HepG2 (cell line): Measurements from ENCODE around the gene SYT17. TPM values are rescaled to one million over a fixed set of nuclear protein-coding genes. Genes with fewer than 3 reads are reported as not detected.

Experiments used
- ATAC-seq: fragments of 200-7000 bp; cut with Tn5 transposase; 3 replicates; pipeline ENCODE4 v1.9.1; 2020; ENCODE audit warnings: mild to moderate bottlenecking, moderate library complexity
- BruUV-seq: library from RNA; stranded (reverse); fragments of 400-500 nt; replicated peaks from 2 replicates; lab custom pipeline; 2021; lab: Mats Ljungman, UMichigan
- CTCF ChIA-PET: fragments of 300-600 bp; formaldehyde crosslinking; extraction: SDS; loops from one replicate; lab custom pipeline; 2021; ENCODE audit warnings: low total read pairs, inconsistent platforms, low intra/inter-chr PET ratio; lab: Yijun Ruan, JAX
- POLR2A ChIA-PET: fragments of 350-600 bp; sonication (Branson Sonifier 250); formaldehyde crosslinking; loops from one replicate; lab custom pipeline; 2020; ENCODE audit warnings: antibody characterized with exemption, inconsistent platforms; lab: Yijun Ruan, JAX
- DNase-seq: peaks from one replicate; pipeline ENCODE4 v3.0.0-alpha.2; 2015; ENCODE audit warnings: low spot score
- FAIRE-seq: peaks from 3 replicates; lab custom pipeline; 2011; peaks lifted over from hg19 to GRCh38; lab: Jason Lieb, UNC
- H2AFZ ChIP-seq: one replicate; pipeline ENCODE4 v1.6.1; 2011; ENCODE audit warnings: low read length, inconsistent platforms
- H3K27ac ChIP-seq: fragments of 300-600 bp; 3 replicates; pipeline ENCODE4 v1.8.0; 2011; ENCODE audit warnings: mixed run types, mild to moderate bottlenecking, mixed read lengths, low read length, inconsistent platforms; ENCODE audit not compliant: insufficient read depth; ENCODE audit errors: extremely low read length
- H3K27me3 ChIP-seq, 2 experiments: fragments of 200-600 bp in 1 of 2; 2 replicates in 1 of 2; 3 replicates in 1 of 2; pipeline versions ENCODE4 v1.6.0 to v1.8.0; 2011; ENCODE audit warnings: low read length in 2 of 2, mild to moderate bottlenecking in 2 of 2, moderate library complexity in 2 of 2, inconsistent platforms in 1 of 2; ENCODE audit not compliant: insufficient read depth in 2 of 2, control insufficient read depth in 1 of 2
- H3K36me3 ChIP-seq, 2 experiments: fragments of 200-600 bp in 1 of 2; replicated peaks in 1 of 2; 2 replicates in 1 of 2; 3 replicates in 1 of 2; pipeline versions ENCODE4 v1.5.1 to v1.8.0; 2011; ENCODE audit warnings: low read length in 2 of 2, inconsistent platforms in 1 of 2; ENCODE audit not compliant: insufficient read depth in 2 of 2, control insufficient read depth in 1 of 2
- H3K4me1 ChIP-seq: 2 replicates; pipeline ENCODE4 v1.5.1; 2012; ENCODE audit warnings: low read length, inconsistent platforms; ENCODE audit not compliant: insufficient read depth
- H3K4me2 ChIP-seq: 2 replicates; pipeline ENCODE4 v1.6.0; 2011; ENCODE audit warnings: low read depth, low read length, inconsistent platforms
- H3K4me3 ChIP-seq, 3 experiments: fragments of 200-600 bp in 1 of 3; sonication (generic), shearing (Covaris generic) in 1 of 3; replicated peaks in 1 of 3; 2 replicates each; pipeline ENCODE4 v1.5.1; 2011 to 2016; ENCODE audit warnings: low read length in 3 of 3, inconsistent platforms in 2 of 3, low read depth in 2 of 3, mild to moderate bottlenecking in 2 of 3, control low read depth in 1 of 3, mixed read lengths in 1 of 3; ENCODE audit not compliant: insufficient read depth in 1 of 3
- H3K79me2 ChIP-seq: one replicate; pipeline ENCODE4 v1.6.1; 2011; ENCODE audit warnings: low read length, inconsistent platforms; ENCODE audit not compliant: insufficient read depth
- H3K9ac ChIP-seq: 2 replicates; pipeline ENCODE4 v1.6.0; 2011; ENCODE audit warnings: mild to moderate bottlenecking, low read depth, low read length, inconsistent platforms; ENCODE audit not compliant: insufficient read depth
- H3K9me3 ChIP-seq: 2 replicates; pipeline ENCODE4 v1.5.1; 2012; ENCODE audit warnings: mild to moderate bottlenecking, low read length
- H4K20me1 ChIP-seq: 2 replicates; pipeline ENCODE4 v1.6.0; 2011; ENCODE audit warnings: inconsistent platforms, mild to moderate bottlenecking, low read length, moderate library complexity; ENCODE audit not compliant: insufficient read depth
- FOSL1 ChIP-seq: sonication (generic); formaldehyde crosslinking; IDR thresholded peaks from 2 replicates; pipeline ENCODE4 v1.9.0; 2021; ENCODE audit warnings: missing genetic modification reagents, borderline replicate concordance
- GFI1 ChIP-seq: sonication (generic); formaldehyde crosslinking; IDR thresholded peaks from 2 replicates; pipeline ENCODE4 v1.5.0; 2020; ENCODE audit warnings: missing genetic modification reagents, mild to moderate bottlenecking, borderline replicate concordance
- HMGA1 ChIP-seq: sonication (generic); formaldehyde crosslinking; conservative IDR thresholded peaks from 2 replicates; pipeline ENCODE4 v1.4.0; 2020; ENCODE audit warnings: missing genetic modification reagents
- MATR3 ChIP-seq: sonication (generic); formaldehyde crosslinking; IDR thresholded peaks from 2 replicates; pipeline ENCODE4 v1.4.0; 2020; ENCODE audit warnings: missing genetic modification reagents
- MNT ChIP-seq: fragments of 450-650 bp; IDR thresholded peaks from 2 replicates; pipeline ENCODE4 v1.6.1; 2016
- MYC ChIP-seq: sonication (generic); formaldehyde crosslinking; IDR thresholded peaks from 2 replicates; pipeline ENCODE4 v1.9.0; 2021; ENCODE audit warnings: missing genetic modification reagents, borderline replicate concordance
- NR0B2 ChIP-seq: sonication (generic); formaldehyde crosslinking; IDR thresholded peaks from 2 replicates; pipeline ENCODE4 v1.4.0; 2020; ENCODE audit warnings: mild to moderate bottlenecking, missing genetic modification reagents
- WIZ ChIP-seq: sonication (generic); formaldehyde crosslinking; IDR thresholded peaks from 2 replicates; pipeline ENCODE4 v1.5.1; 2020; ENCODE audit warnings: mild to moderate bottlenecking, missing genetic modification reagents
- ZNF30 ChIP-seq: sonication (generic); formaldehyde crosslinking; IDR thresholded peaks from 2 replicates; pipeline ENCODE4 v1.5.0; 2020; ENCODE audit warnings: mild to moderate bottlenecking, missing genetic modification reagents
- ZNF547 ChIP-seq: sonication (generic); formaldehyde crosslinking; IDR thresholded peaks from 2 replicates; pipeline ENCODE4 v1.5.1; 2020; ENCODE audit warnings: mild to moderate bottlenecking, missing genetic modification reagents
- ZNF768 ChIP-seq: sonication (generic); formaldehyde crosslinking; IDR thresholded peaks from 2 replicates; pipeline ENCODE4 v1.4.0; 2020; ENCODE audit warnings: missing genetic modification reagents
- ZNF850 ChIP-seq: sonication (generic); formaldehyde crosslinking; conservative IDR thresholded peaks from 2 replicates; pipeline ENCODE4 v1.9.0; 2021; ENCODE audit warnings: mild to moderate bottlenecking, missing genetic modification reagents
- ZSCAN25 ChIP-seq: sonication (generic); formaldehyde crosslinking; IDR thresholded peaks from 2 replicates; pipeline ENCODE4 v1.8.0; 2022; ENCODE audit warnings: mild to moderate bottlenecking, missing genetic modification reagents
- WGBS: methylation state at CpG from one replicate; pipeline ENCODE4 v1.1.6; 2017; ENCODE audit warnings: low lambda C conversion rate; 5-methylcytosine and 5-hydroxymethylcytosine counted together
- in situ Hi-C: cut with HindIII; loops from 2 replicates; pipeline ENCODE4 v1.10.0; 2017; ENCODE audit warnings: low pct_unique_long_range_greater_than_20kb; ENCODE audit not compliant: extremely low pct_ligation_motif_present
- intact Hi-C: fragments of 100-400 bp; cut with micrococcal nuclease; formaldehyde crosslinking; loops from one replicate; pipeline ENCODE4 v1.10.0; 2022; ENCODE audit not compliant: unreplicated experiment
- polyA plus RNA-seq, 8 experiments: library from polyadenylated mRNA; depleted of rRNA in 3 of 8; stranded (reverse) in 7 of 8; unstranded in 1 of 8; fragments of >200 nt; fragmentation: Illumina TruSeq in 4 of 8; extraction: Trizol in 4 of 8; gene quantifications; 2 replicates each; pipeline versions ENCODE4 v1.2.1 to v1.2.3, GENCODE V29; 2011 to 2016; ENCODE audit warnings: low read depth in 4 of 8, missing spikeins in 1 of 8, mixed read lengths in 1 of 8; ENCODE audit not compliant: insufficient read depth in 1 of 8
- total RNA-seq, 5 experiments: library from RNA; depleted of rRNA; stranded (reverse); fragments of >200 nt; fragmentation: Illumina TruSeq; extraction: Trizol; gene quantifications; 2 replicates each; pipeline ENCODE4 v1.2.3, GENCODE V29; 2016; ENCODE audit warnings: low read depth in 1 of 5

SYT17 gene
- total and polyA plus RNA-seq, 2 of the 13 experiments (the other 11 are each of a cell fraction or from before 2014, with no cell fraction given) = 0.44 TPM; not detected in 1

- in situ Hi-C loops (no loop called here), intact Hi-C loops (no loop called here)
- Histone ChIP-seq H2AFZ (no peak overlapping the region), H3K4me3 (no peak overlapping the region), H3K4me2 (no peak overlapping the region), H3K9me3 (peaks cover 8% of the 10 kb centered on the region), H3K36me3 (no peaks in the 10 kb centered on the region), H4K20me1 (no peaks in the 10 kb centered on the region), H3K27me3 (peaks cover 8 to 21% of the 10 kb centered on the region in 2 experiments; a peak in 4 of 5 replicates), H3K27ac (no peak overlapping the region), H3K4me1 (no peaks in the 10 kb centered on the region), H3K9ac (no peak overlapping the region), H3K79me2 (no peaks in the 10 kb centered on the region)
- ChIA-PET CTCF (no interaction called here), POLR2A (no interaction called here)
- no peak for TF ChIP-seq NR0B2 (CRISPR knock-in tag)
- no peak for TF ChIP-seq ZNF30 (CRISPR knock-in tag)
- no peak for TF ChIP-seq ZNF547 (CRISPR knock-in tag)
- TF ChIP-seq ZNF850 = no peak
- no peak for TF ChIP-seq WIZ
- no peak for TF ChIP-seq ZSCAN25 (CRISPR knock-in tag)
- no peak for TF ChIP-seq ZNF768 (CRISPR knock-in tag)
- no peak for TF ChIP-seq HMGA1 (CRISPR knock-in tag)
- BruUV-seq = no TSS peak
- no peak for ATAC-seq
- DNase-seq = no peak
- no peak for FAIRE-seq
- WGBS = 1% methylated on average over 6 of the region's 6 CpGs
Measured at GRCh38 chr16:19196871-19197270, 28.8 kb downstream of the SYT17 start.

- Histone ChIP-seq H3K4me2 (no peak overlapping the region), H3K9me3 (peaks cover 15% of the 10 kb centered on the region), H3K4me3 (no peak overlapping the region), H3K27ac (no peak overlapping the region), H3K36me3 (no peaks in the 10 kb centered on the region), H3K9ac (no peak overlapping the region), H3K4me1 (no peaks in the 10 kb centered on the region), H2AFZ (no peak overlapping the region), H3K79me2 (no peaks in the 10 kb centered on the region), H3K27me3 (peaks cover 0 to 2% of the 10 kb centered on the region in 2 experiments; a peak in 1 of 5 replicates), H4K20me1 (no peaks in the 10 kb centered on the region)
- ATAC-seq = no peak
- ChIA-PET POLR2A (no interaction called here), CTCF (no interaction called here)
- TF ChIP-seq MYC (CRISPR knock-in tag) = peak; percentile 51; the same call in 1 of the 2 replicates
- TF ChIP-seq MNT = peak; percentile 98
- no peak for TF ChIP-seq GFI1 (CRISPR knock-in tag)
- no peak for TF ChIP-seq FOSL1
- no peak for TF ChIP-seq MATR3 (CRISPR knock-in tag)
- no peak for DNase-seq
- in situ Hi-C loops (loop anchor here (10.0 kb wide), 1 partner anchor 59 kb away; no protein-coding TSS in a partner anchor), intact Hi-C loops (no loop called here)
- 28% methylated on average over 12 of the region's 12 CpGs for WGBS
- no peak for FAIRE-seq
- BruUV-seq = no TSS peak
Measured at GRCh38 chr16:19203374-19203966, 35.4 kb downstream of the SYT17 start.
